ENCODE measurements around the gene ZNF462.

The ZNF462 gene

GRCh38 chr9:106887066-106887465, 24.1 kb downstream of the ZNF462 start:
- DNase-seq (ENCODE audit: low read depth): no peak
- TF ChIP-seq, protein P1, sequence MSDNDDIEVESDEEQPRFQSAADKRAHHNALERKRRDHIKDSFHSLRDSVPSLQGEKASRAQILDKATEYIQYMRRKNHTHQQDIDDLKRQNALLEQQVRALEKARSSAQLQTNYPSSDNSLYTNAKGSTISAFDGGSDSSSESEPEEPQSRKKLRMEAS (IDR thresholded peaks at IDR 0.05; ENCODE audit: low read depth, low read length): no peak
- TF ChIP-seq POLR2A (IDR thresholded peaks at IDR 0.05; ENCODE audit: extremely low read depth, insufficient read length) (no peak), CTCF (IDR thresholded peaks at IDR 0.05; ENCODE audit: low read depth, low read length) (no peak), MYC (IDR thresholded peaks at IDR 0.05; ENCODE audit: low read depth, low read length) (no peak)
- H3K4me3 ChIP-seq (ENCODE audit: low read depth, low read length): no peak overlapping the region

GRCh38 chr9:106889061-106889590, 26.2 kb downstream of the ZNF462 start:
- H3K4me3 ChIP-seq (ENCODE audit: low read depth, low read length): no peak overlapping the region
- no peak for DNase-seq (ENCODE audit: low read depth)
- no peak for TF ChIP-seq CTCF (IDR thresholded peaks at IDR 0.05; ENCODE audit: low read depth, low read length)
- TF ChIP-seq POLR2A (IDR thresholded peaks at IDR 0.05; ENCODE audit: extremely low read depth, insufficient read length): no peak
- TF ChIP-seq, protein P1 (IDR thresholded peaks at IDR 0.05; ENCODE audit: low read depth, low read length): no peak
- TF ChIP-seq MYC (IDR thresholded peaks at IDR 0.05; ENCODE audit: low read depth, low read length): no peak

- TF ChIP-seq POLR2A (IDR thresholded peaks at IDR 0.05; ENCODE audit: extremely low read depth, insufficient read length) (no peak), CTCF (IDR thresholded peaks at IDR 0.05; ENCODE audit: low read depth, low read length) (no peak), MYC (IDR thresholded peaks at IDR 0.05; ENCODE audit: low read depth, low read length) (no peak)
- TF ChIP-seq, protein P1 (IDR thresholded peaks at IDR 0.05; ENCODE audit: low read depth, low read length): no peak
- no peak for DNase-seq (ENCODE audit: low read depth)
- no peak overlapping the region for H3K4me3 ChIP-seq (ENCODE audit: low read depth, low read length)
Observed at GRCh38 chr9:106890608-106891007, 27.6 kb downstream of the ZNF462 start.

DNA sequence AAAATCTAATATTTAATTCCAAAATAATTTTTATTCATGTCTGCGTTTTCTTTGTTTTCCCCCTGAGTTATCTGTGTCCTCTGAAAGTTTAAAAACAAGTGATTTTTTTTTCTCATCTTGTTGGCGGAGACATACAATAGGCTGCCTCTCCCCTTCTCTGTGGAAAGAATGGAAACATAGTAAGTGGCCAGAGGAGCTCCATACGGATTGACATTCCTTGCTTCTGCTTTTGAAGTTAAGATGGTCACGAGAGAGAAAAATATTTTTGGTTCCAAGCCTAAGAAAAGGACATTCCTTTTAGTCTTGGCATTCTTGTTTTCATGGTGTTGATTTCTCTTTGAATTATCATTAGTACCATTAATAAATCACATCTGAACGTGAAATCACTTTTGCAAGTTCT, 28.3 kb downstream of the ZNF462 start:
- DNase-seq (ENCODE audit: low read depth): no peak
- no peak overlapping the region for H3K4me3 ChIP-seq (ENCODE audit: low read depth, low read length)
- TF ChIP-seq CTCF (IDR thresholded peaks at IDR 0.05; ENCODE audit: low read depth, low read length): no peak
- TF ChIP-seq MYC (IDR thresholded peaks at IDR 0.05; ENCODE audit: low read depth, low read length): no peak
- no peak for TF ChIP-seq POLR2A (IDR thresholded peaks at IDR 0.05; ENCODE audit: extremely low read depth, insufficient read length)
- TF ChIP-seq, protein P1 (IDR thresholded peaks at IDR 0.05; ENCODE audit: low read depth, low read length): no peak

- TF ChIP-seq MYC (IDR thresholded peaks at IDR 0.05; ENCODE audit: low read depth, low read length) (no peak), CTCF (IDR thresholded peaks at IDR 0.05; ENCODE audit: low read depth, low read length) (no peak), POLR2A (IDR thresholded peaks at IDR 0.05; ENCODE audit: extremely low read depth, insufficient read length) (no peak)
- TF ChIP-seq, protein P1 (IDR thresholded peaks at IDR 0.05; ENCODE audit: low read depth, low read length): no peak
- H3K4me3 ChIP-seq (ENCODE audit: low read depth, low read length): no peak overlapping the region
- no peak for DNase-seq (ENCODE audit: low read depth)
Observed at GRCh38 chr9:106892632-106893031, 29.7 kb downstream of the ZNF462 start.

Measured in NB4 (cell line).